K562 (cell line): ENCODE data around the gene COX10. TPM values are rescaled to one million over a fixed set of nuclear protein-coding genes. Genes with fewer than 3 reads are reported as not detected.

ENCODE experiments used
- ADNP ChIP-seq: fragments of 200-800 bp; sonication (Bioruptor generic); IDR thresholded peaks from 2 replicates; pipeline ENCODE4 v1.6.1; 2016; ENCODE audit warnings: missing genetic modification characterization, missing compliant biosample characterization
- ARNT ChIP-seq, 2 experiments: fragments of 450-650 bp; IDR thresholded peaks; 2 replicates each; pipeline ENCODE4 v1.6.1; 2016; ENCODE audit warnings: mild to moderate bottlenecking in 1 of 2
- CREB1 ChIP-seq, 2 experiments: sonication (generic) in 1 of 2; formaldehyde crosslinking in 1 of 2; IDR thresholded peaks; 2 replicates each; pipeline versions ENCODE4 v1.6.1 to v1.8.0; 2012 to 2022; ENCODE audit warnings: inconsistent platforms in 1 of 2, mild to moderate bottlenecking in 1 of 2, missing genetic modification reagents in 1 of 2, moderate library complexity in 1 of 2
- DLX4 ChIP-seq: fragments of 250-450 bp; sonication (Bioruptor Pico); IDR thresholded peaks from 2 replicates; pipeline ENCODE4 v1.6.1; 2021; ENCODE audit warnings: mild to moderate bottlenecking
- ELF1 ChIP-seq: fragments of 200-800 bp; sonication (Bioruptor generic); IDR thresholded peaks from 2 replicates; pipeline ENCODE4 v1.6.1; 2016; ENCODE audit warnings: missing genetic modification characterization, missing compliant biosample characterization
- EP300 ChIP-seq: IDR thresholded peaks from 2 replicates; pipeline ENCODE4 v1.6.1; 2012; ENCODE audit warnings: low read length, improper control_type of control experiment
- ESRRA ChIP-seq: fragments of 450-650 bp; IDR thresholded peaks from 2 replicates; pipeline ENCODE4 v1.6.1; 2014; ENCODE audit warnings: low read depth, mild to moderate bottlenecking, moderate library complexity, borderline replicate concordance
- ETV1 ChIP-seq: fragments of 450-650 bp; conservative IDR thresholded peaks from 2 replicates; pipeline ENCODE4 v1.6.1; 2016; ENCODE audit warnings: missing genetic modification characterization, control low read depth, low read depth, missing compliant biosample characterization
- ETV5 ChIP-seq: sonication (generic); formaldehyde crosslinking; IDR thresholded peaks from 2 replicates; pipeline ENCODE4 v1.4.0; 2020; ENCODE audit warnings: low read depth, mild to moderate bottlenecking, missing genetic modification reagents
- JUN ChIP-seq, 2 experiments: sonication (generic) in 1 of 2; formaldehyde crosslinking in 1 of 2; IDR thresholded peaks; 2 replicates each; pipeline versions ENCODE4 v1.6.1 to v1.8.0; 2012 to 2022; ENCODE audit warnings: borderline replicate concordance in 2 of 2, mild to moderate bottlenecking in 2 of 2, improper control_type of control experiment in 1 of 2, low read depth in 1 of 2, low read length in 1 of 2, missing genetic modification reagents in 1 of 2
- KLF13 ChIP-seq: fragments of 450-650 bp; IDR thresholded peaks from 2 replicates; pipeline ENCODE4 v1.6.1; 2016; ENCODE audit warnings: missing genetic modification characterization, low read depth, mild to moderate bottlenecking, missing compliant biosample characterization, moderate library complexity, borderline replicate concordance
- MEIS2 ChIP-seq: fragments of 450-650 bp; IDR thresholded peaks from 2 replicates; pipeline ENCODE4 v1.6.1; 2014; ENCODE audit warnings: mild to moderate bottlenecking; ENCODE audit not compliant: partially characterized antibody
- MTA3 ChIP-seq: fragments of 450-650 bp; formaldehyde crosslinking; IDR thresholded peaks from 2 replicates; pipeline ENCODE4 v1.6.1; 2017; ENCODE audit warnings: mild to moderate bottlenecking, borderline replicate concordance
- NFIC ChIP-seq: fragments of 450-650 bp; IDR thresholded peaks from 2 replicates; pipeline ENCODE4 v1.6.1; 2017; ENCODE audit warnings: mild to moderate bottlenecking, inconsistent platforms
- NR2C1 ChIP-seq, 2 experiments: fragments of 450-650 bp; IDR thresholded peaks; 2 replicates each; pipeline ENCODE4 v1.6.1; 2017; ENCODE audit warnings: mild to moderate bottlenecking in 2 of 2, antibody characterized with exemption in 1 of 2, inconsistent platforms in 1 of 2, missing compliant biosample characterization in 1 of 2, missing genetic modification characterization in 1 of 2
- NR2F6 ChIP-seq: fragments of 450-650 bp; formaldehyde crosslinking; IDR thresholded peaks from 2 replicates; pipeline ENCODE4 v1.4.0; 2020; ENCODE audit warnings: mild to moderate bottlenecking
- SRSF7 ChIP-seq: fragments of 200-400 bp; formaldehyde crosslinking; optimal IDR thresholded peaks from 2 replicates; pipeline ENCODE3; 2017; ENCODE audit warnings: mild to moderate bottlenecking, low read depth, low read length
- TAF7 ChIP-seq: fragments of 450-650 bp; IDR thresholded peaks from 2 replicates; pipeline ENCODE4 v1.6.1; 2016; ENCODE audit warnings: missing genetic modification characterization, missing compliant biosample characterization
- ZFP30 ChIP-seq: fragments of 250-450 bp; sonication (Bioruptor Pico); IDR thresholded peaks from 2 replicates; pipeline ENCODE4 v1.8.0; 2022; ENCODE audit warnings: moderate library complexity, mild to moderate bottlenecking, inconsistent platforms, borderline replicate concordance
- polyA plus RNA-seq, 8 experiments: library from polyadenylated mRNA; depleted of rRNA in 4 of 8; stranded (reverse) in 5 of 8; unstranded in 3 of 8; fragments of >200 nt; fragmentation: Nextera tagmentation in 2 of 8; fragmentation: Illumina TruSeq in 1 of 8; extraction: Ambion mirVana in 2 of 8; extraction: Trizol in 1 of 8; gene quantifications; 2 replicates each; pipeline versions ENCODE4 v1.2.1 to v1.2.3, GENCODE V29; 2011 to 2014; ENCODE audit warnings: inconsistent platforms in 1 of 8, missing spikeins in 1 of 8
- total RNA-seq, 7 experiments: library from RNA; depleted of rRNA in 6 of 7; stranded (reverse); fragments of >200 nt in 6 of 7; fragmentation: Illumina TruSeq in 2 of 7; extraction: Trizol in 2 of 7; gene quantifications; 2 replicates each; pipeline versions ENCODE4 v1.2.1 to v1.2.3, GENCODE V29; 2011 to 2021; ENCODE audit warnings: low replicate concordance in 1 of 7
- TF ChIP-seq, protein P1 (sequence below), 2 experiments: IDR thresholded peaks in 1 of 2; conservative IDR thresholded peaks in 1 of 2; 2 replicates each; pipeline ENCODE4 v1.6.1; 2016; ENCODE audit warnings: low read depth in 2 of 2, mild to moderate bottlenecking in 1 of 2, missing compliant biosample characterization in 1 of 2, missing genetic modification characterization in 1 of 2, moderate library complexity in 1 of 2
- TF ChIP-seq, protein P2 (sequence below): fragments of 450-650 bp; IDR thresholded peaks from 2 replicates; pipeline ENCODE4 v1.6.1; 2016; ENCODE audit warnings: borderline replicate concordance

COX10 gene
- total and polyA plus RNA-seq, 9 of the 15 experiments (the other 6 are each of a cell fraction or from before 2014, with no cell fraction given), result 10.3 to 26.4 (median 17.8) TPM

DNA sequence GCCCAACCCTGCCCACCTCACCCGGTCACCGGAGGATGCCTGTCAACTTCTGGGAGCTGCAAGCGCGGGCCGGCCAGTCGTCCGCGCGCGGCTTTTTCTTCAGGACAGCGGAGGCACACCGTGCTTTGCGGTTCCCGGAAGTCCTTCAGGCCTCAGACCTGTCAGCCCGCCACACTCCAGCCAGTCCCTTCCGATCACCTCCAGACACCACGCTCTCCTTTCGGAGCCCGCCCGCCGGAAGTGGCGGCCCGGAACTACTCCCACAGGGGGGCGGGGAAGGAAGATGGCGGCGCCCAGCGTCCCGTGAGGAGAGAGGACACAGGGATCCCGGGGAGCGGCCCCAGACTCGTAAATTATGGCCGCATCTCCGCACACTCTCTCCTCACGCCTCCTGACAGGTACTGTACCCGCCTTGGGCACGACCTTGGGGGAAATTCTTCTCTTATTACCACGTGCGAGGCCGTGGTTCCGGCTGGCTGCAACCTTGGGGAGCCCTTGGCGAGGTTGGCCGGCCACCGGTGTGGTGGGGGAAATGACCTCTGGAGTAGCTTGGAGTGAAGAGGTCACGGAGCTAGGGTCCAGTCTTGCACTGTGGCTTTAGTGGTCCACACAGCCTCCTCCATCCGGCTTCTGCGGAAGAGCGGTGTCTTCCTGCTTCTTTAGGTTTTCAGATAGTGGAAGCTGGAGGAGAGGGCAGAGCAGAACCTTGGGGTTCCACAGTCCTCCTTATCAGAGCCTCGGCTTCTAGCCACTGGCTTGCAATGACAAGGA lies at the start of gene COX10 (continued):
- TF ChIP-seq ETV1, result peak; percentile 82
- peak; percentile 81 for TF ChIP-seq ELF1 (tag)
- no peak for TF ChIP-seq EP300
- TF ChIP-seq ZFP30, result no peak
- TF ChIP-seq TAF7 (tag), result peak; percentile 71
- TF ChIP-seq MTA3, result 0 out of 2 replicates have a peak, but pooled peaks have one; percentile 44
- TF ChIP-seq ETV5, result peak; percentile 63
- TF ChIP-seq JUN (IDR thresholded peaks at IDR 0.05; ENCODE audit: borderline replicate concordance, low read depth, low read length), result peak; percentile 39; the same call in 1 of the 2 replicates
- no peak for TF ChIP-seq JUN (CRISPR knock-in tag; IDR thresholded peaks at IDR 0.05; ENCODE audit: borderline replicate concordance)
- no peak for TF ChIP-seq NR2F6 (CRISPR knock-in tag)
- peak; percentile 83 for TF ChIP-seq NR2C1 (IDR thresholded peaks at IDR 0.05)
- peak; percentile 88 for TF ChIP-seq NR2C1 (tag; IDR thresholded peaks at IDR 0.05)
- TF ChIP-seq DLX4, result no peak
- no peak for TF ChIP-seq SRSF7
- TF ChIP-seq NFIC, result peak; percentile 34; the same call in 1 of the 2 replicates
- peak; percentile 58 for TF ChIP-seq MEIS2
- TF ChIP-seq ARNT (IDR thresholded peaks at IDR 0.05), result no peak
- TF ChIP-seq, protein P1, sequence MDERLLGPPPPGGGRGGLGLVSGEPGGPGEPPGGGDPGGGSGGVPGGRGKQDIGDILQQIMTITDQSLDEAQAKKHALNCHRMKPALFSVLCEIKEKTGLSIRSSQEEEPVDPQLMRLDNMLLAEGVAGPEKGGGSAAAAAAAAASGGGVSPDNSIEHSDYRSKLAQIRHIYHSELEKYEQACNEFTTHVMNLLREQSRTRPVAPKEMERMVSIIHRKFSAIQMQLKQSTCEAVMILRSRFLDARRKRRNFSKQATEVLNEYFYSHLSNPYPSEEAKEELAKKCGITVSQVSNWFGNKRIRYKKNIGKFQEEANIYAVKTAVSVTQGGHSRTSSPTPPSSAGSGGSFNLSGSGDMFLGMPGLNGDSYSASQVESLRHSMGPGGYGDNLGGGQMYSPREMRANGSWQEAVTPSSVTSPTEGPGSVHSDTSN (CRISPR knock-in tag; IDR thresholded peaks at IDR 0.05; ENCODE audit: low read depth), result no peak
- TF ChIP-seq, protein P1 (tag; conservative IDR thresholded peaks at IDR 0.05; ENCODE audit: low read depth), result 0 out of 2 replicates have a peak, but pooled peaks have one; percentile 13
- TF ChIP-seq CREB1 (IDR thresholded peaks at IDR 0.05), result peak; percentile 81
- peak; percentile 85 for TF ChIP-seq CREB1 (CRISPR knock-in tag; IDR thresholded peaks at IDR 0.05)
- TF ChIP-seq, protein P2, sequence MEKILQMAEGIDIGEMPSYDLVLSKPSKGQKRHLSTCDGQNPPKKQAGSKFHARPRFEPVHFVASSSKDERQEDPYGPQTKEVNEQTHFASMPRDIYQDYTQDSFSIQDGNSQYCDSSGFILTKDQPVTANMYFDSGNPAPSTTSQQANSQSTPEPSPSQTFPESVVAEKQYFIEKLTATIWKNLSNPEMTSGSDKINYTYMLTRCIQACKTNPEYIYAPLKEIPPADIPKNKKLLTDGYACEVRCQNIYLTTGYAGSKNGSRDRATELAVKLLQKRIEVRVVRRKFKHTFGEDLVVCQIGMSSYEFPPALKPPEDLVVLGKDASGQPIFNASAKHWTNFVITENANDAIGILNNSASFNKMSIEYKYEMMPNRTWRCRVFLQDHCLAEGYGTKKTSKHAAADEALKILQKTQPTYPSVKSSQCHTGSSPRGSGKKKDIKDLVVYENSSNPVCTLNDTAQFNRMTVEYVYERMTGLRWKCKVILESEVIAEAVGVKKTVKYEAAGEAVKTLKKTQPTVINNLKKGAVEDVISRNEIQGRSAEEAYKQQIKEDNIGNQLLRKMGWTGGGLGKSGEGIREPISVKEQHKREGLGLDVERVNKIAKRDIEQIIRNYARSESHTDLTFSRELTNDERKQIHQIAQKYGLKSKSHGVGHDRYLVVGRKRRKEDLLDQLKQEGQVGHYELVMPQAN, result peak; percentile 96
- peak; percentile 83; the same call in 1 of the 2 replicates for TF ChIP-seq KLF13 (tag)
- TF ChIP-seq ESRRA, result peak; percentile 96
- no peak for TF ChIP-seq ADNP (tag)
